Measurements from ENCODE around the gene ADCY10.

ADCY10 gene

GRCh38 chr1:167955915-167956314, 42.0 kb upstream of the ADCY10 start:
- no peak for TF ChIP-seq TSHZ2 (CRISPR knock-in tag; IDR thresholded peaks at IDR 0.05)
- TF ChIP-seq ZNF8 (CRISPR knock-in tag; IDR thresholded peaks at IDR 0.05), result no peak
- no peak for TF ChIP-seq GLIS3 (CRISPR knock-in tag; IDR thresholded peaks at IDR 0.05)
- no peak for TF ChIP-seq TOX (CRISPR knock-in tag; IDR thresholded peaks at IDR 0.05; ENCODE audit: borderline replicate concordance)
- TF ChIP-seq, protein P1, sequence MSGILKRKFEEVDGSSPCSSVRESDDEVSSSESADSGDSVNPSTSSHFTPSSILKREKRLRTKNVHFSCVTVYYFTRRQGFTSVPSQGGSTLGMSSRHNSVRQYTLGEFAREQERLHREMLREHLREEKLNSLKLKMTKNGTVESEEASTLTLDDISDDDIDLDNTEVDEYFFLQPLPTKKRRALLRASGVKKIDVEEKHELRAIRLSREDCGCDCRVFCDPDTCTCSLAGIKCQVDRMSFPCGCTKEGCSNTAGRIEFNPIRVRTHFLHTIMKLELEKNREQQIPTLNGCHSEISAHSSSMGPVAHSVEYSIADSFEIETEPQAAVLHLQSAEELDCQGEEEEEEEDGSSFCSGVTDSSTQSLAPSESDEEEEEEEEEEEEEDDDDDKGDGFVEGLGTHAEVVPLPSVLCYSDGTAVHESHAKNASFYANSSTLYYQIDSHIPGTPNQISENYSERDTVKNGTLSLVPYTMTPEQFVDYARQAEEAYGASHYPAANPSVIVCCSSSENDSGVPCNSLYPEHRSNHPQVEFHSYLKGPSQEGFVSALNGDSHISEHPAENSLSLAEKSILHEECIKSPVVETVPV (CRISPR knock-in tag; IDR thresholded peaks at IDR 0.05), result no peak
- no peak for TF ChIP-seq OSR1 (CRISPR knock-in tag; IDR thresholded peaks at IDR 0.05)
- no peak for TF ChIP-seq BACH2 (CRISPR knock-in tag; IDR thresholded peaks at IDR 0.05; ENCODE audit: borderline replicate concordance)
- TF ChIP-seq CREB5 (CRISPR knock-in tag; IDR thresholded peaks at IDR 0.05; ENCODE audit: low read depth), result no peak
- no peak for TF ChIP-seq ARNTL (CRISPR knock-in tag; IDR thresholded peaks at IDR 0.05; ENCODE audit: borderline replicate concordance, low read depth)
- TF ChIP-seq, protein P2, sequence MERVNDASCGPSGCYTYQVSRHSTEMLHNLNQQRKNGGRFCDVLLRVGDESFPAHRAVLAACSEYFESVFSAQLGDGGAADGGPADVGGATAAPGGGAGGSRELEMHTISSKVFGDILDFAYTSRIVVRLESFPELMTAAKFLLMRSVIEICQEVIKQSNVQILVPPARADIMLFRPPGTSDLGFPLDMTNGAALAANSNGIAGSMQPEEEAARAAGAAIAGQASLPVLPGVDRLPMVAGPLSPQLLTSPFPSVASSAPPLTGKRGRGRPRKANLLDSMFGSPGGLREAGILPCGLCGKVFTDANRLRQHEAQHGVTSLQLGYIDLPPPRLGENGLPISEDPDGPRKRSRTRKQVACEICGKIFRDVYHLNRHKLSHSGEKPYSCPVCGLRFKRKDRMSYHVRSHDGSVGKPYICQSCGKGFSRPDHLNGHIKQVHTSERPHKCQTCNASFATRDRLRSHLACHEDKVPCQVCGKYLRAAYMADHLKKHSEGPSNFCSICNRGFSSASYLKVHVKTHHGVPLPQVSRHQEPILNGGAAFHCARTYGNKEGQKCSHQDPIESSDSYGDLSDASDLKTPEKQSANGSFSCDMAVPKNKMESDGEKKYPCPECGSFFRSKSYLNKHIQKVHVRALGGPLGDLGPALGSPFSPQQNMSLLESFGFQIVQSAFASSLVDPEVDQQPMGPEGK (CRISPR knock-in tag; IDR thresholded peaks at IDR 0.05; ENCODE audit: borderline replicate concordance), result no peak
- TF ChIP-seq, protein P3, sequence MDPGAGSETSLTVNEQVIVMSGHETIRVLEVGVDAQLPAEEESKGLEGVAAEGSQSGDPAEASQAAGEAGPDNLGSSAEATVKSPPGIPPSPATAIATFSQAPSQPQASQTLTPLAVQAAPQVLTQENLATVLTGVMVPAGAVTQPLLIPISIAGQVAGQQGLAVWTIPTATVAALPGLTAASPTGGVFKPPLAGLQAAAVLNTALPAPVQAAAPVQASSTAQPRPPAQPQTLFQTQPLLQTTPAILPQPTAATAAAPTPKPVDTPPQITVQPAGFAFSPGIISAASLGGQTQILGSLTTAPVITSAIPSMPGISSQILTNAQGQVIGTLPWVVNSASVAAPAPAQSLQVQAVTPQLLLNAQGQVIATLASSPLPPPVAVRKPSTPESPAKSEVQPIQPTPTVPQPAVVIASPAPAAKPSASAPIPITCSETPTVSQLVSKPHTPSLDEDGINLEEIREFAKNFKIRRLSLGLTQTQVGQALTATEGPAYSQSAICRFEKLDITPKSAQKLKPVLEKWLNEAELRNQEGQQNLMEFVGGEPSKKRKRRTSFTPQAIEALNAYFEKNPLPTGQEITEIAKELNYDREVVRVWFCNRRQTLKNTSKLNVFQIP (CRISPR knock-in tag; IDR thresholded peaks at IDR 0.05; ENCODE audit: borderline replicate concordance, low read depth), result no peak
- no peak for TF ChIP-seq ESRRG (CRISPR knock-in tag; IDR thresholded peaks at IDR 0.05)
- no peak for TF ChIP-seq ZNF70 (CRISPR knock-in tag; IDR thresholded peaks at IDR 0.05)
- TF ChIP-seq ZNF565 (CRISPR knock-in tag; conservative IDR thresholded peaks at IDR 0.05; ENCODE audit: low read depth), result no peak
- no peak for TF ChIP-seq ZFP30 (CRISPR knock-in tag; IDR thresholded peaks at IDR 0.05)
- TF ChIP-seq CSDC2 (CRISPR knock-in tag; IDR thresholded peaks at IDR 0.05), result no peak
- TF ChIP-seq PPARA (CRISPR knock-in tag; IDR thresholded peaks at IDR 0.05; ENCODE audit: borderline replicate concordance), result no peak
- no peak for TF ChIP-seq ZC3H10 (CRISPR knock-in tag; IDR thresholded peaks at IDR 0.05)
- TF ChIP-seq RARB (CRISPR knock-in tag; IDR thresholded peaks at IDR 0.05), result no peak
- no peak for ATAC-seq

- no peak for ATAC-seq
- no peak for TF ChIP-seq OSR1 (CRISPR knock-in tag; IDR thresholded peaks at IDR 0.05)
- no peak for TF ChIP-seq GLIS3 (CRISPR knock-in tag; IDR thresholded peaks at IDR 0.05)
- no peak for TF ChIP-seq ESRRG (CRISPR knock-in tag; IDR thresholded peaks at IDR 0.05)
- no peak for TF ChIP-seq ZFP30 (CRISPR knock-in tag; IDR thresholded peaks at IDR 0.05)
- TF ChIP-seq SNAI2 (CRISPR knock-in tag; IDR thresholded peaks at IDR 0.05), result no peak
- no peak for TF ChIP-seq ZNF8 (CRISPR knock-in tag; IDR thresholded peaks at IDR 0.05)
- TF ChIP-seq TSHZ2 (CRISPR knock-in tag; IDR thresholded peaks at IDR 0.05), result no peak
- TF ChIP-seq CSDC2 (CRISPR knock-in tag; IDR thresholded peaks at IDR 0.05), result no peak
- TF ChIP-seq RARB (CRISPR knock-in tag; IDR thresholded peaks at IDR 0.05), result no peak
- no peak for TF ChIP-seq TOX (CRISPR knock-in tag; IDR thresholded peaks at IDR 0.05; ENCODE audit: borderline replicate concordance)
- TF ChIP-seq, protein P1 (CRISPR knock-in tag; IDR thresholded peaks at IDR 0.05), result no peak
- no peak for TF ChIP-seq ISL1 (CRISPR knock-in tag; IDR thresholded peaks at IDR 0.05)
- TF ChIP-seq ZNF565 (CRISPR knock-in tag; conservative IDR thresholded peaks at IDR 0.05; ENCODE audit: low read depth), result no peak
- TF ChIP-seq, protein P2 (CRISPR knock-in tag; IDR thresholded peaks at IDR 0.05; ENCODE audit: borderline replicate concordance), result no peak
- no peak for TF ChIP-seq PPARA (CRISPR knock-in tag; IDR thresholded peaks at IDR 0.05; ENCODE audit: borderline replicate concordance)
- no peak for TF ChIP-seq CREB5 (CRISPR knock-in tag; IDR thresholded peaks at IDR 0.05; ENCODE audit: low read depth)
These were observed 36.6 kb upstream of the ADCY10 start for GRCh38 chr1:167950569-167950968.

Measured in SK-N-SH treated with all-trans-retinoic acid at 6 μM for 48 hours (cell line).